BLaER1 (cell line): ENCODE results near the gene NPHP4.

ENCODE experiments used
- H3K27ac ChIP-seq: shearing (Covaris generic); formaldehyde crosslinking; 2 replicates; pipeline ENCODE4 v1.8.1; 2022
- H3K27me3 ChIP-seq: shearing (Covaris generic); formaldehyde crosslinking; 2 replicates; pipeline ENCODE4 v1.8.1; 2022
- H3K36me3 ChIP-seq: shearing (Covaris generic); formaldehyde crosslinking; 2 replicates; pipeline ENCODE4 v1.8.1; 2022
- H3K4me1 ChIP-seq: shearing (Covaris generic); formaldehyde crosslinking; 2 replicates; pipeline ENCODE4 v1.8.1; 2022
- H3K4me2 ChIP-seq: shearing (Covaris generic); formaldehyde crosslinking; 2 replicates; pipeline ENCODE4 v1.8.1; 2022
- H3K4me3 ChIP-seq: shearing (Covaris generic); formaldehyde crosslinking; 2 replicates; pipeline ENCODE4 v1.8.1; 2022
- H3K9ac ChIP-seq: shearing (Covaris generic); formaldehyde crosslinking; 2 replicates; pipeline ENCODE4 v1.8.1; 2022
- H3K9me3 ChIP-seq: shearing (Covaris generic); formaldehyde crosslinking; 2 replicates; pipeline ENCODE4 v1.8.1; 2022
- H4K20me1 ChIP-seq: shearing (Covaris generic); formaldehyde crosslinking; 2 replicates; pipeline ENCODE4 v1.8.1; 2022
- Cebpa-rat ChIP-seq: shearing (Covaris generic); IDR thresholded peaks from 2 replicates; pipeline ENCODE4 v1.8.1; 2022

The NPHP4 gene

DNA sequence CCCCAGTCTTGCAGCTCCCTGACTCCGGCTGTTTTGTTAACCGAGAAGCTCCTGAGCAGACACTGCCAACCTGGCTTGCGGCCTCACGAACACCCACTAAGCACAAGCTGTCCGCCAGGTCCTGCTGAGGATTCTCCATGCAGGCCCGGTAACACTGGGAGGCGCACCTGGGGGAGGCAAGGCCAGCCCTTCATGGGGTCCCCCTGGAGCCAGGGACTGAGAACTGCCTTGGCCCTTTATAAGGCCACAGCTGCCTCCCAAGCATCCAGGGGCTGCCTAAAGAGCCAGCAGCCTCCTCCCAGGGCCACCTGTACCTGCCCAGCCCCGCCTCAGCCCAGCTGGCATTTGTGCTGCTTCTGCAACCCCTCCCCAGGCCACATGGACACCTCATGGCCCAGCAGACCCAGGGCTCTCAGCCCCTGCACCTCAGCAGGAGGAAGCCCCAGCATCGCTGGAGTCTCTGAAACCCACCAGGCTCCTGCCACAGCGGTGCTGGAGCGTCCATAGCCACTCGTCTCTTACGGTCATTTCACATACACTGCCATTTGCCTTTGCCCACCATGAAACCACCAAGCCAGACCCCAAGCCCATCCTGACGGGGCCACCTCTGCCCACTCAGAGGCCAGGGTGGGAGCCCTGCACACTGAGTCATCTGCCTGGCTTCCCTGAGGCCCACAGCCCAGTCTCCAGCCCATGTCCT lies 82.5 kb downstream of the NPHP4 start:
- H3K9ac ChIP-seq, result 0 out of 2 replicates have a peak overlapping the region, but pooled peaks have one; percentile 30
- H3K36me3 ChIP-seq, result peaks cover 18% of the 10 kb centered on the region
- H4K20me1 ChIP-seq, result no peaks in the 10 kb centered on the region
- TF ChIP-seq Cebpa-rat, result no peak
- H3K27me3 ChIP-seq, result no peaks in the 10 kb centered on the region
- H3K4me3 ChIP-seq, result no peak overlapping the region
- no peaks in the 10 kb centered on the region for H3K9me3 ChIP-seq
- peak overlapping the region; percentile 86 for H3K4me2 ChIP-seq
- peaks cover 58% of the 10 kb centered on the region for H3K4me1 ChIP-seq
- peak overlapping the region; percentile 69 for H3K27ac ChIP-seq

DNA sequence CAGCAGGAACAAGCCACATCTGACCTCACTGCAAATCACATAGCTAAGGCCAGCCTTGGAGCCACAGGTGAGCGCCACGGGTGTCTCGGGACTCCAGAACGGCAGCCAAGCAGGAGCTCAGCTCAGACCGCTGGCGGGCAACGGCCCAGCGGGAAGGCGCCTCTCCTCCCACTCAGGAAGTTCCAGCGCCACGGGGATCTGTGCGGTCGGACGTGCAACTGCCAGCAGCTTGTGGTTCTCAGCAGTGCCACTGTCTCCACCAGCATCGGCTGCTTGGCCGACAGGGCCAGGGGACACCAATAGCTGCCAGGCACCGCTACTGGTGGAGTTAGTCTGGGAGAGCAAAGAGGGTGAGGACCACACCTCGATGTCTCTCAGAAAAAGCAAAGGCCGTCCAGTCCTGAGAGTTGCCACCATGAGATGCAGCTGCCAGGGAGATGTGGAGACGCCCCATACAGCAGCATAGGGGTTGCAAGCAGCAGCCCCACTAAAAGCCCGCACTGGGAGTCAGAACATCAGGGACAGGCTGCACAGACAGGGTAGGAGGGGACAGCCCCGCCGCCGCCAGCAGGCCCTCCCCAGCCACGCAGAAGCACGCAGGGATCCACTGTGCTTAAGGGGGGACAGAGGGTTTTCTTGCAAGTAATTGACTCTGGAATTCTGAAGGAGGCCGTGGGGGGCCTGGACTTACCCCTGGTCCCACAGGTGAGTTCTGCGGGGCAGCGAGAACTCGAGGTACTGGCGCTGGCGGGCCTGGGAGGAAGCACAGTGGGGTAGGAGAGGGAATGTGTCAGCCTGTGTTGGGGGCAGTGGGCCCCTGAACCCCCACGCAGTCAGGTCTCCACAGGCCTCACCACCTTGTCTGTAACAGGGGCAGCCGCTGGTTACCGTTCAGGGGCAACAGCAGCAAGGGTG lies 83.5 kb downstream of the NPHP4 start:
- Histone ChIP-seq H3K9ac (peak overlapping the region; percentile 30; the same call in 1 of the 2 replicates), H3K9me3 (no peaks in the 10 kb centered on the region), H3K4me1 (peaks cover 53% of the 10 kb centered on the region), H3K4me3 (no peak overlapping the region), H4K20me1 (no peaks in the 10 kb centered on the region), H3K27ac (peak overlapping the region; percentile 69), H3K4me2 (peak overlapping the region; percentile 86), H3K27me3 (no peaks in the 10 kb centered on the region), H3K36me3 (peaks cover 26% of the 10 kb centered on the region)
- no peak for TF ChIP-seq Cebpa-rat

DNA sequence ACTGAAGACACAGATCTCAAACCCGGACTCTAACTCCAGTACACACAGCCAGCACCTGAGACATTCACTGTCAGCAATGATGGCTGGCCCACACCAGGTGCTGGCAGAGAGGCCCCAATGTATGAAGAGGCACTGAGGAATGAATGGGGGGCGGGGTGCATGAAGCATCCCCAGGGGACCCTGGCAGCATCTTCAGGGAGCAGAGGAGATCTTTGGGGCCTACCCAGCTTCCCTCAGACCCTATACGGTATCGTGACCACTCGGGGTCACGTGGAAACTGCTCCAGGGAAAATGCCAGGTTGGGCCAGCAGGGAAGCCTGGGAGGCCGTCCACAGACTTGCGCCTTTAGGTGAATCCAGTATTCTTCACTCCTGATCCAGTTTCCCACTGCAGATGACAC lies 84.3 kb downstream of the NPHP4 start:
- Histone ChIP-seq H3K9ac (0 out of 2 replicates have a peak overlapping the region, but pooled peaks have one; percentile 30), H3K4me2 (peak overlapping the region; percentile 86), H3K27ac (peak overlapping the region; percentile 69), H3K27me3 (no peaks in the 10 kb centered on the region), H4K20me1 (no peaks in the 10 kb centered on the region), H3K9me3 (no peaks in the 10 kb centered on the region), H3K4me1 (peaks cover 46% of the 10 kb centered on the region), H3K4me3 (no peak overlapping the region), H3K36me3 (peaks cover 32% of the 10 kb centered on the region)
- no peak for TF ChIP-seq Cebpa-rat

DNA sequence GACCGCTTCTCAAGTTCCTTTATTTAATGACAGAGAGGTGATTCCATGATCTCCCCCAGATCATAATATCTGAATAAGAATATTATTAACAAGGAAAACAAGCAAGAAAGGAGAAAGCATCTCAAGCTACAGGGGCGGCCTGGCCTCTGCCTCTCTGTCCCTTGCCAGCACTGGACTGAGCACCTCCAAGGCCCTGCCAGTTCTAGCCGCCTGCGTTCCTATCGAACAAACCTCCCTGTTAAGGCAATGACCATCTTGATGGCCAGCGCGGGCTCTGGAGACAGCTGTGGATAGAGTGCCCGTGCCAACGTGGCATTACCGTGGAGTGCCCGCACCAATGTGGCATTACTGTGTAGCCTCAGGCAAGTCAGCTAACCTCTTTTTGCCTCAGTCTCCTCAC lies 84.8 kb downstream of the NPHP4 start:
- no peak for TF ChIP-seq Cebpa-rat
- H3K27ac ChIP-seq, result peak overlapping the region; percentile 69; the same call in 1 of the 2 replicates

DNA sequence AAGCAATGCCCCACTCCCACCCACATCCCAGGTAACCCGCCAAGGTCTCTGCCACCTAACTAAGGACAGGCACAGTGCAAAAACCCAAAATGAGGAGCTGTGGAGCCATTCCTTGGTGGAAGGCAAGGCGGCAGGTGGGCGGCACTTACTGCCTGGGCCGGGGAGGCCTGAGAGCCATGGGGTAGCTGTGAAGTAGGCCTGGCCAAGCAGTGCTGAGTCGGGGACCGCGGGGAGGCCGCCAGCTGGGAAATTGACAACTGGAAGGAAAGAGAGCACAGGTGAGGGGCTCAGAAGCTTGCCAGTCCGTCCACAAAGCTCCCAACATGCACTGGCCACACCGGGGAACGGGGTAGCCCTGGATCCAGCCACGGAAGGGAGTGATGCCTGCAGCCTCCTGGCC lies 85.3 kb downstream of the NPHP4 start:
- H3K9ac ChIP-seq, result no peak overlapping the region
- TF ChIP-seq Cebpa-rat, result no peak
- H3K4me1 ChIP-seq, result peaks cover 46% of the 10 kb centered on the region
- H4K20me1 ChIP-seq, result no peaks in the 10 kb centered on the region
- H3K36me3 ChIP-seq, result peaks cover 32% of the 10 kb centered on the region
- H3K9me3 ChIP-seq, result no peaks in the 10 kb centered on the region
- H3K4me3 ChIP-seq, result no peak overlapping the region
- no peaks in the 10 kb centered on the region for H3K27me3 ChIP-seq
- no peak overlapping the region for H3K4me2 ChIP-seq
- H3K27ac ChIP-seq, result peak overlapping the region; percentile 35; the same call in 1 of the 2 replicates

More for the DNA sequence above, 84.8 kb downstream of the NPHP4 start:
- Histone ChIP-seq H3K4me2 (peak overlapping the region; percentile 86; the same call in 1 of the 2 replicates), H3K9ac (no peak overlapping the region), H3K4me1 (peaks cover 43% of the 10 kb centered on the region), H3K4me3 (no peak overlapping the region), H4K20me1 (no peaks in the 10 kb centered on the region), H3K27me3 (no peaks in the 10 kb centered on the region), H3K36me3 (peaks cover 32% of the 10 kb centered on the region), H3K9me3 (no peaks in the 10 kb centered on the region)

GRCh38 chr1:5906116-5906515 lies 86.1 kb downstream of the NPHP4 start:
- TF ChIP-seq Cebpa-rat, result no peak
- no peak overlapping the region for H3K9ac ChIP-seq
- no peaks in the 10 kb centered on the region for H3K9me3 ChIP-seq
- no peak overlapping the region for H3K4me3 ChIP-seq
- no peak overlapping the region for H3K27ac ChIP-seq
- H4K20me1 ChIP-seq, result no peaks in the 10 kb centered on the region
- peaks cover 46% of the 10 kb centered on the region for H3K4me1 ChIP-seq
- H3K4me2 ChIP-seq, result no peak overlapping the region
- H3K27me3 ChIP-seq, result no peaks in the 10 kb centered on the region
- H3K36me3 ChIP-seq, result peaks cover 32% of the 10 kb centered on the region

DNA sequence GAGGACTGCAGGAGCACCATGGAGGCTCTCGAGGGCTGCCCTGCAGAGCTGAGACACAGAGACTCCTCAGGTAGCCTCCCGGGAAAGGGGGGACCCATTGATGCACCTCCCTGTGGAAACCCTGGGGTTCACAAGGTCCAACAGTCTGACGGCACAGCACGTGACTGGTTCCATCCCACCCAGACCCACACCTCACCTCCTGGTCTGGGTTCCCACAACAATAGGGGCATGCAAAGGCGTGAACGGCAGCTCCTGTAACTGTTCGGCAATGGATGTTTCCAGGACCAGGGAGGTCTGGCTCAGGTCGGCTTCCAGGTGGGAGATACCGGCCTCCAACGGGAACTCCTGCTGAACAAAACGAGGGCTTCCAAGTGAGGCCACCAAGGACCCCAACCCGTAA lies 86.8 kb downstream of the NPHP4 start:
- H3K4me2 ChIP-seq, result no peak overlapping the region
- H3K4me1 ChIP-seq, result peaks cover 46% of the 10 kb centered on the region
- no peak overlapping the region for H3K27ac ChIP-seq
- no peaks in the 10 kb centered on the region for H4K20me1 ChIP-seq
- no peaks in the 10 kb centered on the region for H3K27me3 ChIP-seq
- no peak overlapping the region for H3K4me3 ChIP-seq
- TF ChIP-seq Cebpa-rat, result no peak
- H3K9ac ChIP-seq, result no peak overlapping the region
- no peaks in the 10 kb centered on the region for H3K9me3 ChIP-seq
- H3K36me3 ChIP-seq, result peaks cover 32% of the 10 kb centered on the region

DNA sequence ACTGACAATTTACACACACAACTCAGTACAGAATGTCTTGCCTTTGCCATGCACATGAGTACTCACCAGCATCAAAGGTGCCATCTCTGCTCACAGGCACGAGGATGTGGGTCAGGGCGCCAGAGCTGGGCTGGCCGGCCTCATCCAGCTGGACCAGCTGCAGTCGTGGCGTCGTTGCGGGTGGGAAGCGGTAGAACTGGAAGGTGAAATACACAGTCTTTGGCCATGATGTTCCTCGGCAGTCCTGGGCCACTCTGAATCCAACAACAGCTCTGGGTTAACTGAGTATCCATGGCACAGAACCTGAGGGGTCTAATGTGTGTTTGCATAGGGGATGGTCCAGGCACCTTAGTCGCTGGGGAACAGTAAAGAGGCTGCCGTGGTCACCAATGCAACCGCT lies 87.7 kb downstream of the NPHP4 start:
- H3K27ac ChIP-seq, result no peak overlapping the region
- no peak overlapping the region for H3K4me2 ChIP-seq
- peaks cover 51% of the 10 kb centered on the region for H3K4me1 ChIP-seq
- H3K4me3 ChIP-seq, result no peak overlapping the region
- no peaks in the 10 kb centered on the region for H4K20me1 ChIP-seq
- no peaks in the 10 kb centered on the region for H3K9me3 ChIP-seq
- H3K27me3 ChIP-seq, result no peaks in the 10 kb centered on the region
- TF ChIP-seq Cebpa-rat, result no peak
- no peak overlapping the region for H3K9ac ChIP-seq
- H3K36me3 ChIP-seq, result peaks cover 32% of the 10 kb centered on the region

GRCh38 chr1:5903680-5904079 lies 88.5 kb downstream of the NPHP4 start:
- Histone ChIP-seq H4K20me1 (no peaks in the 10 kb centered on the region), H3K27me3 (no peaks in the 10 kb centered on the region), H3K4me3 (no peak overlapping the region), H3K36me3 (peaks cover 37% of the 10 kb centered on the region), H3K4me2 (no peak overlapping the region), H3K9ac (no peak overlapping the region), H3K4me1 (peaks cover 51% of the 10 kb centered on the region), H3K9me3 (no peaks in the 10 kb centered on the region), H3K27ac (no peak overlapping the region)
- TF ChIP-seq Cebpa-rat, result no peak

DNA sequence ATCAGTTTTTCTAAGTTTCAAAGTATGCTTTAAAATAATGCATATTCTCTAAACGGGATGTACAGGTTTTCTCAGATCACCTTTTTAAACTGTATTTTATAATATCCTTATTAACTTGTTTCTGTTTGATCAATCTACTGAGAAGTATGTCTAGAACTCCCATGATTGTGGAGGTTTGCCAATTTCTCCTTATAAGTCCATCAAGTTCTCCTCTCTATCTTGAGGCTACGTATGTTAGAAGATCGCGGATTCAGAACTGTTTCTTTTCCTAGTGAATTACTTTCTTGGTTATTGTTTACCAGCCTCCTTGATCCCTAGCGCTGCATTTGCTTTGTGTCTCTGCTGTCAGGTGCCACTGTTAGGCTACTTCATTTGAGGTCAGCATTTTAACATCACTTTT lies 89.2 kb downstream of the NPHP4 start:
- H3K9ac ChIP-seq, result no peak overlapping the region
- H3K9me3 ChIP-seq, result peaks cover 4% of the 10 kb centered on the region
- TF ChIP-seq Cebpa-rat, result no peak
- no peak overlapping the region for H3K27ac ChIP-seq
- H3K4me1 ChIP-seq, result peaks cover 51% of the 10 kb centered on the region
- no peaks in the 10 kb centered on the region for H3K27me3 ChIP-seq
- H3K4me3 ChIP-seq, result no peak overlapping the region
- H4K20me1 ChIP-seq, result no peaks in the 10 kb centered on the region
- no peak overlapping the region for H3K4me2 ChIP-seq
- peaks cover 43% of the 10 kb centered on the region for H3K36me3 ChIP-seq
